ENCODE data around the gene PRSS2.
"Not testable (repeated sequence)": the region's sequence is repeated elsewhere in the genome, so short reads cannot be mapped to it uniquely, and the experiment has no call there.

PRSS2 gene

GRCh38 chr7:142771353-142771723 is 568 bp downstream of the PRSS2 start:
- DNase-seq = no peak
- TF ChIP-seq CTCF (IDR thresholded peaks at IDR 0.05; ENCODE audit: low read depth, low read length, missing control alignments) = no peak
- H3K36me3 ChIP-seq (replicated peaks) = no peaks in the 10 kb centered on the region
- peaks cover 2% of the 10 kb centered on the region for H3K27me3 ChIP-seq (replicated peaks)
- in situ Hi-C loops (cut with HindIII; ENCODE audit: low pct_ligation_motif_present, low sequenced_read_pairs) = no loop called here
- H3K4me3 ChIP-seq (ENCODE audit: low read depth, low read length) = no peak overlapping the region
- no peak overlapping the region for H3K27ac ChIP-seq

- no peaks in the 10 kb centered on the region for H3K36me3 ChIP-seq (replicated peaks)
- DNase-seq = no peak
- H3K4me3 ChIP-seq (ENCODE audit: low read depth, low read length) = no peak overlapping the region
- no peak for TF ChIP-seq CTCF (IDR thresholded peaks at IDR 0.05; ENCODE audit: low read depth, low read length, missing control alignments)
- H3K27ac ChIP-seq = no peak overlapping the region
- in situ Hi-C loops (cut with HindIII; ENCODE audit: low pct_ligation_motif_present, low sequenced_read_pairs) = no loop called here
- peaks cover 2% of the 10 kb centered on the region for H3K27me3 ChIP-seq (replicated peaks)
Observed at GRCh38 chr7:142772051-142772450, 1.3 kb downstream of the PRSS2 start.

GRCh38 chr7:142772673-142773072 is 1.9 kb downstream of the PRSS2 start:
- no peak for TF ChIP-seq CTCF (IDR thresholded peaks at IDR 0.05; ENCODE audit: low read depth, low read length, missing control alignments)
- in situ Hi-C loops (cut with HindIII; ENCODE audit: low pct_ligation_motif_present, low sequenced_read_pairs) = no loop called here
- peaks cover 2% of the 10 kb centered on the region for H3K27me3 ChIP-seq (replicated peaks)
- no peak overlapping the region for H3K27ac ChIP-seq
- H3K36me3 ChIP-seq (replicated peaks) = no peaks in the 10 kb centered on the region
- no peak for DNase-seq
- no peak overlapping the region for H3K4me3 ChIP-seq (ENCODE audit: low read depth, low read length)

- no peaks in the 10 kb centered on the region for H3K36me3 ChIP-seq (replicated peaks)
- no peak overlapping the region for H3K4me3 ChIP-seq (ENCODE audit: low read depth, low read length)
- TF ChIP-seq CTCF (IDR thresholded peaks at IDR 0.05; ENCODE audit: low read depth, low read length, missing control alignments) = no peak
- no peak for DNase-seq
- in situ Hi-C loops (cut with HindIII; ENCODE audit: low pct_ligation_motif_present, low sequenced_read_pairs) = no loop called here
- no peak overlapping the region for H3K27ac ChIP-seq
- H3K27me3 ChIP-seq (replicated peaks) = peaks cover 2% of the 10 kb centered on the region
Observed at GRCh38 chr7:142773230-142773629, 2.5 kb downstream of the PRSS2 start.

- TF ChIP-seq CTCF (IDR thresholded peaks at IDR 0.05; ENCODE audit: low read depth, low read length, missing control alignments) = no peak
- Histone ChIP-seq H3K27me3 (replicated peaks) (no peaks in the 10 kb centered on the region), H3K27ac (no peak overlapping the region), H3K36me3 (replicated peaks) (no peaks in the 10 kb centered on the region), H3K4me3 (ENCODE audit: low read depth, low read length) (no peak overlapping the region)
- in situ Hi-C loops (cut with HindIII; ENCODE audit: low pct_ligation_motif_present, low sequenced_read_pairs) = no loop called here
- no peak for DNase-seq
Observed at GRCh38 chr7:142773937-142774744, 3.4 kb downstream of the PRSS2 start.

- no peak for DNase-seq
- TF ChIP-seq CTCF (IDR thresholded peaks at IDR 0.05; ENCODE audit: low read depth, low read length, missing control alignments) = no peak
- H3K36me3 ChIP-seq (replicated peaks) = no peaks in the 10 kb centered on the region
- in situ Hi-C loops (cut with HindIII; ENCODE audit: low pct_ligation_motif_present, low sequenced_read_pairs) = no loop called here
- no peak overlapping the region for H3K27ac ChIP-seq
- H3K27me3 ChIP-seq (replicated peaks) = no peaks in the 10 kb centered on the region
- H3K4me3 ChIP-seq (ENCODE audit: low read depth, low read length) = no peak overlapping the region
Observed at GRCh38 chr7:142774826-142775225, 4.1 kb downstream of the PRSS2 start.

GRCh38 chr7:142775351-142776115 is 4.8 kb downstream of the PRSS2 start:
- H3K4me3 ChIP-seq (ENCODE audit: low read depth, low read length); H3K27ac ChIP-seq; DNase-seq; H3K27me3 ChIP-seq (replicated peaks); in situ Hi-C loops (cut with HindIII; ENCODE audit: low pct_ligation_motif_present, low sequenced_read_pairs); H3K36me3 ChIP-seq (replicated peaks): not testable (repeated sequence)

All from brain microvascular endothelial cell (primary cell).